MCF 10A (cell line): ENCODE results near the gene MYRF. TPM values are rescaled to one million over a fixed set of nuclear protein-coding genes. Genes with fewer than 3 reads are reported as not detected.

Experiments used
- BruUV-seq: library from RNA; stranded (reverse); fragments of 400-500 nt; replicated peaks from 2 replicates; lab custom pipeline; 2021; lab: Mats Ljungman, UMichigan
- CTCF ChIA-PET: fragments of 300-600 bp; sonication (Branson Sonifier 250); formaldehyde crosslinking; extraction: SDS; loops from one replicate; lab custom pipeline; 2021; ENCODE audit warnings: antibody characterized with exemption, inconsistent platforms; lab: Yijun Ruan, JAX
- POLR2A ChIA-PET: fragments of 300-600, 350-650 bp; sonication (Branson Sonifier 250); formaldehyde crosslinking; extraction: SDS; loops from one replicate; lab custom pipeline; 2020; ENCODE audit warnings: antibody characterized with exemption, inconsistent platforms; lab: Yijun Ruan, JAX
- DNase-seq: peaks from one replicate; pipeline ENCODE4 v3.0.0-alpha.2; 2018; ENCODE audit not compliant: unreplicated experiment
- H3K27ac Mint-ChIP-seq: one replicate; pipeline ENCODE4 v1.8.0; 2022; ENCODE audit warnings: mild to moderate bottlenecking, low read depth, mixed read lengths; ENCODE audit not compliant: unreplicated experiment
- H3K27me3 Mint-ChIP-seq: one replicate; pipeline ENCODE4 v1.8.0; 2022; ENCODE audit warnings: mixed read lengths; ENCODE audit not compliant: insufficient read depth, unreplicated experiment
- H3K36me3 Mint-ChIP-seq: one replicate; pipeline ENCODE4 v1.8.0; 2022; ENCODE audit warnings: mild to moderate bottlenecking, moderate library complexity, mixed read lengths; ENCODE audit not compliant: insufficient read depth, unreplicated experiment
- H3K4me1 Mint-ChIP-seq: one replicate; pipeline ENCODE4 v1.8.0; 2022; ENCODE audit warnings: mixed read lengths; ENCODE audit not compliant: insufficient read depth, unreplicated experiment
- H3K4me3 Mint-ChIP-seq: one replicate; pipeline ENCODE4 v1.8.0; 2022; ENCODE audit warnings: mild to moderate bottlenecking, moderate library complexity, mixed read lengths; ENCODE audit not compliant: unreplicated experiment
- H3K9me3 Mint-ChIP-seq: one replicate; pipeline ENCODE4 v1.8.0; 2022; ENCODE audit warnings: mixed read lengths; ENCODE audit not compliant: unreplicated experiment
- CTCF ChIP-seq: fragments of 200-600 bp; IDR thresholded peaks from one replicate; pipeline ENCODE4 v1.8.0; 2022; ENCODE audit warnings: antibody characterized with exemption, mild to moderate bottlenecking; ENCODE audit not compliant: unreplicated experiment
- intact Hi-C: fragments of 100-400 bp; cut with micrococcal nuclease; formaldehyde crosslinking; loops from 2 replicates; pipeline ENCODE4 v1.14.1; 2022
- total RNA-seq: library from RNA; stranded (reverse); gene quantifications from 2 replicates; pipeline ENCODE4 v1.2.3, GENCODE V29; 2022

Gene MYRF
- total RNA-seq, 1 experiment from 2014 or later: 0.16 TPM

DNA sequence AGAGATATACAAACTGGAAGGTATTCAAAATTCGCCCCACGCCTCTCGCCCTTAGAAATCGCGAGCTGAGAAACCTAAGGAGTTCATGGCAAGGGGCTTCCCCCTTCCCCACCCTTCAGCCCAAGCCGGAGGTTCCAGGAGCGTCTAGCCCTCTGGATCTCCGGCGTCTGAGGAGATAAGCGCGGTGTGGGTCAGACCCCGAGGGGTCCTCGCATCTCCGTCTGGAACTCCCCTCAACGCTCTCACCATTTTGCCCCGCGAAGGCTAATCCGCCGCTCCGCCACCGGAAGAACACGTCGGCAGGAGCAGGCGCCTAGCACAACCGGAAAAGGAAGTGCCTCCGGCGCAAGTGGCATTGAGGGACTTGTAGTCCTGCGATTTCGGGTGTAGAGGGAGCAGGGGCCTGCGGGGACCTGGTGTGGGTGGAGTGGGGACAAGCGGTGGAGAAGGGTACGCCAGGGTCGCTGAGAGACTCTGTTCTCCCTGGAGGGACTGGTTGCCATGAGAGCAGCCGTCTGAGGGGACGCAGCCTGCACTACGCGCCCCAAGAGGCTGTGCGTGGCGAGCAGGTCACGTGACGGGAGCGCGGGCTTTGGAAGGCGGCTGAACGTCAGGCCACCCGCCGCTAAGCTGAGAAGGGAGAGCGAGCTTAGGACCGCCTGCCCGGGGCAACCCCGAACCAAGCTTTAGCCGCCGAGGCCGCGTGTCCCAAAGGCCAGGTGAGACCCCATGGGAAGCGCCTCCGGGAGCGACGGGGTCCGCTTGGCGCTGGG is 40.1 kb downstream of the MYRF start, which contains the start of the genes FEN1 and TMEM258:
Gene FEN1, plus strand, starts transcription at position 602 of the 773 bp plus-strand sequence. CDS start 2,451 bp downstream, outside the sequence.
Gene TMEM258, minus strand, starts transcription at position 290 of the 773 bp plus-strand sequence. Its CDS starts 41 bp downstream, at position 249.
- no peak for TF ChIP-seq CTCF
- H3K36me3 Mint-ChIP-seq: peaks cover 36% of the 10 kb centered on the region
- POLR2A ChIA-PET: interaction anchor here (0.7 to 4.0 kb wide), 16 partner anchors 8 to 362 kb away, joined by 3 to 26 read pairs (median 4); partner anchors contain the start of genes BEST1, CPSF7, FADS1 and FTH1
- H3K27me3 Mint-ChIP-seq: no peaks in the 10 kb centered on the region
- BruUV-seq: no TSS peak
- CTCF ChIA-PET: interaction anchor here (0.5 to 12.8 kb wide), 9 partner anchors 26 to 875 kb away, joined by 3 to 148 read pairs (median 6); no protein-coding TSS in a partner anchor
- DNase-seq: peak; percentile 95
- peak within 1 kb of the TSS; percentile 81 for H3K4me3 Mint-ChIP-seq
- H3K27ac Mint-ChIP-seq: peak within 1 kb of the TSS; percentile 98
- intact Hi-C loops: loop anchor here (1.0 kb wide), 1 partner anchor 99 kb away; the partner anchor contains the start of gene FADS3
- peaks cover 11% of the 10 kb centered on the region for H3K4me1 Mint-ChIP-seq
- no peaks in the 10 kb centered on the region for H3K9me3 Mint-ChIP-seq

GRCh38 chr11:61793083-61793828 is 40.8 kb downstream of the MYRF start:
- ChIA-PET POLR2A (interaction anchor here (0.7 to 4.0 kb wide), 15 partner anchors 9 to 363 kb away, joined by 3 to 26 read pairs (median 4); partner anchors contain the start of genes BEST1, CPSF7, FADS1 and FTH1), CTCF (interaction anchor here (0.5 to 12.8 kb wide), 10 partner anchors 25 to 875 kb away, joined by 3 to 148 read pairs (median 5); no protein-coding TSS in a partner anchor)
- TF ChIP-seq CTCF: no peak
- peaks cover 11% of the 10 kb centered on the region for H3K4me1 Mint-ChIP-seq
- peak overlapping the region; percentile 81 for H3K4me3 Mint-ChIP-seq
- no peaks in the 10 kb centered on the region for H3K9me3 Mint-ChIP-seq
- no peaks in the 10 kb centered on the region for H3K27me3 Mint-ChIP-seq
- DNase-seq: no peak
- TSS peak; percentile 55 for BruUV-seq
- peak overlapping the region; percentile 98 for H3K27ac Mint-ChIP-seq
- peaks cover 31% of the 10 kb centered on the region for H3K36me3 Mint-ChIP-seq
- intact Hi-C loops: no loop called here

DNA sequence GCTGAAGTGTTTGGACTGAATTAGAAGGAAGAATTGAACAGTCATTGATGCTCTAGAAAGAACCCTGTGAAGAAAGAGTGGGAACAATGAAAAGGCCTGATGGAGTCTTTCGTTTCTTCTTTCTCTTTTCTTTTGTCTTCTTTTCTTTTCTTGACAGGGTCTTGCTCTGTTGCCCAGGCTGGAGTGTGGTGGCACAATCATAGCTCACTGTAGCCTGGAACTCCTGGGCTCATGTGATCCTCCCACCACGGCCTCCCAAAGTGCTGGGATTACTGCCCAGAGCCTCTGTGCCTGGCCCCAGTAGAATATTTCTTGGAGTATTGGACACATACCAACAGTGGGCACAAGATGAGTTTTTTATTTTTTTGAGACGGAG is 41.4 kb downstream of the MYRF start:
- no peak for TF ChIP-seq CTCF
- ChIA-PET POLR2A (interaction anchor here (0.7 to 4.0 kb wide), 8 partner anchors 9 to 267 kb away, joined by 3 to 26 read pairs (median 7); partner anchors contain the start of genes FADS1 and FTH1), CTCF (interaction anchor here (0.9 to 12.8 kb wide), 9 partner anchors 24 to 315 kb away, joined by 3 to 148 read pairs (median 5); no protein-coding TSS in a partner anchor)
- peaks cover 11% of the 10 kb centered on the region for H3K4me1 Mint-ChIP-seq
- H3K4me3 Mint-ChIP-seq: peak overlapping the region; percentile 81
- peaks cover 30% of the 10 kb centered on the region for H3K36me3 Mint-ChIP-seq
- no peaks in the 10 kb centered on the region for H3K27me3 Mint-ChIP-seq
- H3K9me3 Mint-ChIP-seq: no peaks in the 10 kb centered on the region
- BruUV-seq: no TSS peak
- intact Hi-C loops: no loop called here
- DNase-seq: no peak
- H3K27ac Mint-ChIP-seq: peak overlapping the region; percentile 98
